ENCODE results near the gene ADAM12. TPM values are rescaled to one million over a fixed set of nuclear protein-coding genes. Genes with fewer than 3 reads are reported as not detected.

Gene ADAM12
- total and polyA plus RNA-seq, 9 of the 15 experiments (the other 6 are each of a cell fraction or from before 2014, with no cell fraction given): not detected

DNA sequence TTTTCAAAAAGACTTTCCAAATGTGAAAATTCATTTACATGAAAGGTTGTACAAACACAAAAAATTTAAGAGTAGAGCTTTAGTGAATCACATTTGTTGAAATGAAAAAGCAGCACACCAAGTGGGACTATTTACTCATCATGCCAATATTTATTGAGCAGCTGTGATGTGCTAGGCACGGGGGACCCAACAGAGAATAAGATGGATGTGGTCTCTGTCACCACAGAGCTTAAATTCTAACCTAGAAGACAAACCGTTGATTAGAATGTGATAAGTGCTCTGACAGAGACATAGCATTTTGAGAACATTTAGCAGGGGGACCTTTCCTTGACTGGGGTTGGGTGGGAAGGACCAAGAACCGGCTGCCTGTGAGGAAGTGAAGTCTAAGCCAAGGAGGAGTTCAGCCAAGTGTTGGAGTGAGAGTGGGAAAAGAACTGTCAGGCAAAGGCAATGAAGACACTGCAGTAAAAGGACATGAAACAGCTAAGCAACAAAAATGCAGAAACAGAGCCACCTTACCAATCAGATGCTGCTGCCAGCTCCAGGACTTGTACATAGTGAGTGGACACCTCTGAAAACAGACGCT lies 19.1 kb downstream of the ADAM12 start:
- no peak for DNase-seq (ENCODE audit: extremely low read depth in 1 of 4, low spot score in 3 of 4)
- Histone ChIP-seq H3K9ac (ENCODE audit: insufficient read depth in 1 of 2, low read depth in 2 of 2, low read length in 2 of 2) (no peak overlapping the region), H3K36me3 (ENCODE audit: control insufficient read depth, insufficient read depth, low read length) (no peaks in the 10 kb centered on the region), H3K4me1 (replicated peaks in 1 of 2; ENCODE audit: control insufficient read depth in 2 of 2, insufficient read depth in 2 of 2, low read length in 2 of 2) (no peaks in the 10 kb centered on the region), H3K4me2 (ENCODE audit: insufficient read depth, low read length) (no peak overlapping the region), H3K79me2 (ENCODE audit: control insufficient read depth, insufficient read depth, low read length) (no peaks in the 10 kb centered on the region), H4K20me1 (replicated peaks; ENCODE audit: control insufficient read depth, insufficient read depth, low read length) (no peaks in the 10 kb centered on the region), H2AFZ (ENCODE audit: low read depth, low read length) (no peak overlapping the region), H3K9me1 (ENCODE audit: control insufficient read depth, insufficient read depth, low read length) (no peaks in the 10 kb centered on the region), H3K27ac (ENCODE audit: extremely low read depth, low read depth, low read length) (no peak overlapping the region), H3K9me3 (replicated peaks; ENCODE audit: control insufficient read depth, insufficient read depth, low read depth, low read length) (no peaks in the 10 kb centered on the region), H3K4me3 (no peak overlapping the region), H3K27me3 (ENCODE audit: control insufficient read depth in 2 of 2, insufficient read depth in 2 of 2, low read length in 2 of 2) (no peaks in the 10 kb centered on the region)
- WGBS (ENCODE audit: insufficient coverage, low coverage, missing lambda C conversion rate): 0% methylated on average over 3 of the region's 4 CpGs
- ATAC-seq: no peak
- FAIRE-seq: no peak
- no TSS peak for BruUV-seq (replicated peaks)
- intact Hi-C loops (cut with micrococcal nuclease) (no loop called here), in situ Hi-C loops (cut with MboI) (no loop called here)
- TF ChIP-seq, protein P1, sequence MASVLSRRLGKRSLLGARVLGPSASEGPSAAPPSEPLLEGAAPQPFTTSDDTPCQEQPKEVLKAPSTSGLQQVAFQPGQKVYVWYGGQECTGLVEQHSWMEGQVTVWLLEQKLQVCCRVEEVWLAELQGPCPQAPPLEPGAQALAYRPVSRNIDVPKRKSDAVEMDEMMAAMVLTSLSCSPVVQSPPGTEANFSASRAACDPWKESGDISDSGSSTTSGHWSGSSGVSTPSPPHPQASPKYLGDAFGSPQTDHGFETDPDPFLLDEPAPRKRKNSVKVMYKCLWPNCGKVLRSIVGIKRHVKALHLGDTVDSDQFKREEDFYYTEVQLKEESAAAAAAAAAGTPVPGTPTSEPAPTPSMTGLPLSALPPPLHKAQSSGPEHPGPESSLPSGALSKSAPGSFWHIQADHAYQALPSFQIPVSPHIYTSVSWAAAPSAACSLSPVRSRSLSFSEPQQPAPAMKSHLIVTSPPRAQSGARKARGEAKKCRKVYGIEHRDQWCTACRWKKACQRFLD (CRISPR knock-in tag; IDR thresholded peaks at IDR 0.05): no peak
- no peak for TF ChIP-seq C11orf30 (IDR thresholded peaks at IDR 0.05; ENCODE audit: low read depth)
- no peak for TF ChIP-seq TAF7 (tag; IDR thresholded peaks at IDR 0.05)
- no peak for TF ChIP-seq HOXB6 (CRISPR knock-in tag; IDR thresholded peaks at IDR 0.05; ENCODE audit: borderline replicate concordance)
- no peak for TF ChIP-seq SUPT5H (IDR thresholded peaks at IDR 0.05)
- TF ChIP-seq, protein P2, sequence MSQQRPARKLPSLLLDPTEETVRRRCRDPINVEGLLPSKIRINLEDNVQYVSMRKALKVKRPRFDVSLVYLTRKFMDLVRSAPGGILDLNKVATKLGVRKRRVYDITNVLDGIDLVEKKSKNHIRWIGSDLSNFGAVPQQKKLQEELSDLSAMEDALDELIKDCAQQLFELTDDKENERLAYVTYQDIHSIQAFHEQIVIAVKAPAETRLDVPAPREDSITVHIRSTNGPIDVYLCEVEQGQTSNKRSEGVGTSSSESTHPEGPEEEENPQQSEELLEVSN (IDR thresholded peaks at IDR 0.05; ENCODE audit: borderline replicate concordance in 1 of 2, extremely low read depth in 1 of 2, insufficient read depth in 1 of 2, insufficient read length in 1 of 2, low read depth in 1 of 2, low read length in 1 of 2, poor library complexity in 1 of 2, severe bottlenecking in 1 of 2): no peak
- ChIA-PET POLR2A (no interaction called here), CTCF (ENCODE audit: low intra/inter-chr PET ratio) (no interaction called here)

All from K562 (cell line).